HepG2 (cell line): ENCODE data around the gene XPO5. TPM values are rescaled to one million over a fixed set of nuclear protein-coding genes. Genes with fewer than 3 reads are reported as not detected.

Source experiments
- CC2D1A ChIP-seq: sonication (generic); formaldehyde crosslinking; IDR thresholded peaks from 2 replicates; pipeline ENCODE4 v1.8.1; 2023; ENCODE audit warnings: mild to moderate bottlenecking, missing genetic modification reagents
- ESRRA ChIP-seq: sonication (generic); formaldehyde crosslinking; IDR thresholded peaks from 2 replicates; pipeline ENCODE4 v1.5.1; 2020; ENCODE audit warnings: mild to moderate bottlenecking, low read depth, missing genetic modification reagents
- FOXA3 ChIP-seq: IDR thresholded peaks from 2 replicates; pipeline ENCODE4 v1.6.1; 2016; ENCODE audit warnings: missing genetic modification reagents, missing compliant biosample characterization
- HDAC6 ChIP-seq: fragments of 200-600 bp; sonication (generic); IDR thresholded peaks from 2 replicates; pipeline ENCODE4 v1.7.0; 2017; ENCODE audit warnings: mild to moderate bottlenecking, antibody characterized with exemption, low read length, low read depth
- IRF1 ChIP-seq: sonication (generic); formaldehyde crosslinking; IDR thresholded peaks from 2 replicates; pipeline ENCODE4 v1.4.0; 2020; ENCODE audit warnings: low read depth, mild to moderate bottlenecking, missing genetic modification reagents
- KLF12 ChIP-seq: sonication (generic); formaldehyde crosslinking; IDR thresholded peaks from 2 replicates; pipeline ENCODE4 v1.4.0; 2020; ENCODE audit warnings: missing genetic modification reagents, borderline replicate concordance
- PCBP1 ChIP-seq: fragments of 200-400 bp; formaldehyde crosslinking; IDR thresholded peaks from 2 replicates; pipeline ENCODE4 v1.6.1; 2017; ENCODE audit warnings: mild to moderate bottlenecking, low read depth, low read length, borderline replicate concordance
- PHF21A ChIP-seq: sonication (generic); formaldehyde crosslinking; IDR thresholded peaks from 2 replicates; pipeline ENCODE4 v1.5.0; 2020; ENCODE audit warnings: mild to moderate bottlenecking, missing genetic modification reagents
- RFXAP ChIP-seq: sonication (generic); formaldehyde crosslinking; IDR thresholded peaks from 2 replicates; pipeline ENCODE4 v1.4.0; 2020; ENCODE audit warnings: missing genetic modification reagents, borderline replicate concordance
- RNF219 ChIP-seq: sonication (generic); formaldehyde crosslinking; IDR thresholded peaks from 2 replicates; pipeline ENCODE4 v1.5.0; 2020; ENCODE audit warnings: mild to moderate bottlenecking, missing genetic modification reagents
- SMARCE1 ChIP-seq: fragments of 450-650 bp; IDR thresholded peaks from 2 replicates; pipeline ENCODE4 v1.6.1; 2017; ENCODE audit warnings: borderline replicate concordance
- SUZ12 ChIP-seq: fragments of 150-350 bp; IDR thresholded peaks from 2 replicates; pipeline ENCODE4 v1.6.1; 2014; ENCODE audit warnings: low read depth, low read length
- TFAP4 ChIP-seq: sonication (generic); IDR thresholded peaks from 2 replicates; pipeline ENCODE4 v1.6.1; 2016; ENCODE audit warnings: low read depth, borderline replicate concordance
- TIGD3 ChIP-seq: sonication (generic); formaldehyde crosslinking; IDR thresholded peaks from 2 replicates; pipeline ENCODE4 v1.5.1; 2020; ENCODE audit warnings: mild to moderate bottlenecking, missing genetic modification reagents, borderline replicate concordance
- ZBTB34 ChIP-seq: sonication (generic); formaldehyde crosslinking; IDR thresholded peaks from 2 replicates; pipeline ENCODE4 v1.8.0; 2022; ENCODE audit warnings: mild to moderate bottlenecking, missing genetic modification reagents
- ZNF33A ChIP-seq: sonication (generic); formaldehyde crosslinking; IDR thresholded peaks from 2 replicates; pipeline ENCODE4 v1.5.1; 2020; ENCODE audit warnings: missing genetic modification reagents, mild to moderate bottlenecking, moderate library complexity, borderline replicate concordance
- ZNF547 ChIP-seq: sonication (generic); formaldehyde crosslinking; IDR thresholded peaks from 2 replicates; pipeline ENCODE4 v1.5.1; 2020; ENCODE audit warnings: mild to moderate bottlenecking, missing genetic modification reagents
- ZNF75D ChIP-seq: sonication (generic); formaldehyde crosslinking; IDR thresholded peaks from 2 replicates; pipeline ENCODE4 v1.8.1; 2023; ENCODE audit warnings: missing genetic modification reagents, mild to moderate bottlenecking, borderline replicate concordance
- ZNF792 ChIP-seq: IDR thresholded peaks from 2 replicates; pipeline ENCODE4 v1.6.1; 2016
- polyA plus RNA-seq, 8 experiments: library from polyadenylated mRNA; depleted of rRNA in 3 of 8; stranded (reverse) in 7 of 8; unstranded in 1 of 8; fragments of >200 nt; fragmentation: Illumina TruSeq in 4 of 8; extraction: Trizol in 4 of 8; gene quantifications; 2 replicates each; pipeline versions ENCODE4 v1.2.1 to v1.2.3, GENCODE V29; 2011 to 2016; ENCODE audit warnings: low read depth in 4 of 8, missing spikeins in 1 of 8, mixed read lengths in 1 of 8; ENCODE audit not compliant: insufficient read depth in 1 of 8
- total RNA-seq, 5 experiments: library from RNA; depleted of rRNA; stranded (reverse); fragments of >200 nt; fragmentation: Illumina TruSeq; extraction: Trizol; gene quantifications; 2 replicates each; pipeline ENCODE4 v1.2.3, GENCODE V29; 2016; ENCODE audit warnings: low read depth in 1 of 5
- TF ChIP-seq, protein P1 (sequence below): sonication (generic); formaldehyde crosslinking; IDR thresholded peaks from 2 replicates; pipeline ENCODE4 v1.4.0; 2020; ENCODE audit warnings: missing genetic modification reagents, borderline replicate concordance

The XPO5 gene
- total and polyA plus RNA-seq, 2 of the 13 experiments (the other 11 are each of a cell fraction or from before 2014, with no cell fraction given) = 52.2 to 68.0 TPM

GRCh38 chr6:43516697-43517504 is 58.9 kb downstream of the XPO5 start, which contains the start of the genes POLR1C and YIPF3 (continued):
- TF ChIP-seq IRF1 (CRISPR knock-in tag) = 0 out of 2 replicates have a peak, but pooled peaks have one; percentile 79
- TF ChIP-seq FOXA3 (CRISPR knock-in tag) = peak; percentile 82
- no peak for TF ChIP-seq RNF219
- peak; percentile 98 for TF ChIP-seq ZNF547 (CRISPR knock-in tag)
- TF ChIP-seq ZNF792 (CRISPR knock-in tag) = peak; percentile 24; the same call in 1 of the 2 replicates
- TF ChIP-seq ZNF33A (CRISPR knock-in tag) = 0 out of 2 replicates have a peak, but pooled peaks have one; percentile 92
- 0 out of 2 replicates have a peak, but pooled peaks have one; percentile 55 for TF ChIP-seq PCBP1
- TF ChIP-seq RFXAP (CRISPR knock-in tag) = peak; percentile 90
- no peak for TF ChIP-seq TFAP4
- no peak for TF ChIP-seq ZNF75D
- TF ChIP-seq HDAC6 = no peak
- TF ChIP-seq SUZ12 = no peak
- no peak; the same call in 1 of the 2 replicates for TF ChIP-seq TIGD3 (CRISPR knock-in tag)
- TF ChIP-seq SMARCE1 = no peak
- TF ChIP-seq, protein P1, sequence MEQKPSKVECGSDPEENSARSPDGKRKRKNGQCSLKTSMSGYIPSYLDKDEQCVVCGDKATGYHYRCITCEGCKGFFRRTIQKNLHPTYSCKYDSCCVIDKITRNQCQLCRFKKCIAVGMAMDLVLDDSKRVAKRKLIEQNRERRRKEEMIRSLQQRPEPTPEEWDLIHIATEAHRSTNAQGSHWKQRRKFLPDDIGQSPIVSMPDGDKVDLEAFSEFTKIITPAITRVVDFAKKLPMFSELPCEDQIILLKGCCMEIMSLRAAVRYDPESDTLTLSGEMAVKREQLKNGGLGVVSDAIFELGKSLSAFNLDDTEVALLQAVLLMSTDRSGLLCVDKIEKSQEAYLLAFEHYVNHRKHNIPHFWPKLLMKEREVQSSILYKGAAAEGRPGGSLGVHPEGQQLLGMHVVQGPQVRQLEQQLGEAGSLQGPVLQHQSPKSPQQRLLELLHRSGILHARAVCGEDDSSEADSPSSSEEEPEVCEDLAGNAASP (CRISPR knock-in tag) = peak; percentile 69; the same call in 1 of the 2 replicates
- peak; percentile 76; the same call in 1 of the 2 replicates for TF ChIP-seq PHF21A (CRISPR knock-in tag)
- TF ChIP-seq ZBTB34 = peak; percentile 41; the same call in 1 of the 2 replicates
- TF ChIP-seq ESRRA (CRISPR knock-in tag) = peak; percentile 28; the same call in 1 of the 2 replicates
- TF ChIP-seq KLF12 (CRISPR knock-in tag) = peak; percentile 58; the same call in 1 of the 2 replicates
- 0 out of 2 replicates have a peak, but pooled peaks have one; percentile 26 for TF ChIP-seq CC2D1A (CRISPR knock-in tag)
